Measurements from ENCODE around the gene LMNB1.

- no peak for TF ChIP-seq CTCF (IDR thresholded peaks at IDR 0.05)
- no peak for TF ChIP-seq POLR2A (IDR thresholded peaks at IDR 0.05)
- no peak for TF ChIP-seq POLR2AphosphoS5 (IDR thresholded peaks at IDR 0.05; ENCODE audit: insufficient read depth in 1 of 2, low read depth in 1 of 2)
These were observed 53.1 kb downstream of the LMNB1 start for GRCh38 chr5:126830061-126830460.
